Erythroblast (primary cell): ENCODE data around the gene SERPINH1.

Source experiments
- DNase-seq, 2 experiments: peaks; one replicate each; lab custom pipeline; 2025; lab: John Stamatoyannopoulos, UW
- GATA1 ChIP-seq: IDR thresholded peaks from 2 replicates; pipeline ENCODE4 v1.6.1; 2011; ENCODE audit warnings: low read depth, mild to moderate bottlenecking, control low read depth, low read length, moderate library complexity
- POLR2A ChIP-seq: IDR thresholded peaks from 2 replicates; pipeline ENCODE4 v1.6.1; 2011; ENCODE audit warnings: mild to moderate bottlenecking, low read length

The SERPINH1 gene

DNA sequence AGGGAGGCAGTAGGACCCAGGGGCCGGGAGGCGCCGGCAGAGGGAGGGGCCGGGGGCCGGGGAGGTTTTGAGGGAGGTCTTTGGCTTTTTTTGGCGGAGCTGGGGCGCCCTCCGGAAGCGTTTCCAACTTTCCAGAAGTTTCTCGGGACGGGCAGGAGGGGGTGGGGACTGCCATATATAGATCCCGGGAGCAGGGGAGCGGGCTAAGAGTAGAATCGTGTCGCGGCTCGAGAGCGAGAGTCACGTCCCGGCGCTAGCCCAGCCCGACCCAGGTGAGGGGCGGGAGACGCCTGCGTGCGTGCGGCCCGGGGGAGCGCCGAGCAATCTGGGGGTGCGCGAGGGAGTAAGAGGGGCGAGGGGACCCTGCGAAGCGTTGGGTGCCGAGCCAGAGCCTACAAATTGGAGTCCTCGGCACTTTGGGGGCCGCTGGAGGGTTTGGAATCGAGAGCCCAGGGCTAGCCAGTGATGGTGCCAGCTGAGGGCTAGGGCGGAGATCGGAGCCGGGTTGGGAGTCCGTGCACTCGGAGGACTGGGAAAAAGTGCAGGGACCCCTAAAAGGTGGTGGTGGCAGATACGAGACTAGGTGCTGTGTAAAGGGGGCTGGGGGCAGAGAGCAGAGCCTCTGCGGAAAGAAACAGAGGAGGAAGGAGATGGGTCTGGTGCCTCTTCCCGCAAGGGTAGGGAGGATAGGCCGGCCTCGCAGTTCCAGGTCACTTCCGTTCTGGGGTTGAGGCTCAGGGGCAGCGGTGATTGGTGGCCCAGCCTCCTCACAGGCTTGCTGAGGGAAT lies at the start of gene SERPINH1:
Gene SERPINH1 (plus strand): TSS at position 206 of the 788 bp plus-strand sequence. CDS start 4,097 bp downstream, outside the sequence.
- peak; percentile 90 to 92 for DNase-seq
- TF ChIP-seq GATA1 (no peak), POLR2A (peak; percentile 99)

DNA sequence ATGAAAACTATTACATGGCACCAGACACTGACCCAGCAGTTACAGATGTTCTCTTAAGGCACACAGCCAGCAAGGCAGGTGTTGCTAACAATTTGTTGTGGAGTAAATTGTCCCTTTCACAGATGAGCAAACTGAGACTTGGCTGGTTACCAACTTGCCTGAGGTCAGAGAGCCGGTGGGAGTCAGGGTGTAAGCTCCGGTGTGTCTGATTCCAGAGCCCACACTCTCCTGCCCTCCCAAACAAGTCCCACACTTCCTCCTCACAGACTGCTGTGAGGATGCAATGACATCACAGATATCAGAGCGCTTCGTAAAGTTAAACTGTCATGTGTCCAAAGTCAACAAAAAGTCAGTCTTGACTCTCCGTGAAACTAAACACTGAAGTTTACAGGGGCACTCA lies 48.8 kb upstream of the SERPINH1 start:
- TF ChIP-seq GATA1 (no peak), POLR2A (no peak)
- DNase-seq = no peak

DNA sequence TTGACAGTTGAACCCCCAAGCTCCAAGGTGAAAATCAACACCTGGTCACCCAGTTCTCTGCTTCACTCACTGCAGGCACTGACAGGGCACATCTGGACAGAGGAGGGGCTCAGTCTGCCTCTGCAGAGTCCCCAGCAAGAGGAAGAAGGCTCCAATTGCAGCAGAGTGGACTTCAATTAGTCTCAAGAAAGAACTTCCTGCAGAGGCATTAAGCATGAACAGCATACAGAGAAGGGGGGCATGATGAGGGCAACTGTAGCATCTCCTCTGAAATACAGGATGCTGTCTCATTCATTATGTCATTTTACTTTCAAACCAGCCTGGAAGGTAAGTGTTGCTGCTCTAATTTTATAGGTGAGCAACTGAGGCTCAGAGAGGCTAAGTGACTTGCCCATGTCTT lies 47.5 kb upstream of the SERPINH1 start:
- DNase-seq = no peak
- no peak for TF ChIP-seq POLR2A
- no peak for TF ChIP-seq GATA1

DNA sequence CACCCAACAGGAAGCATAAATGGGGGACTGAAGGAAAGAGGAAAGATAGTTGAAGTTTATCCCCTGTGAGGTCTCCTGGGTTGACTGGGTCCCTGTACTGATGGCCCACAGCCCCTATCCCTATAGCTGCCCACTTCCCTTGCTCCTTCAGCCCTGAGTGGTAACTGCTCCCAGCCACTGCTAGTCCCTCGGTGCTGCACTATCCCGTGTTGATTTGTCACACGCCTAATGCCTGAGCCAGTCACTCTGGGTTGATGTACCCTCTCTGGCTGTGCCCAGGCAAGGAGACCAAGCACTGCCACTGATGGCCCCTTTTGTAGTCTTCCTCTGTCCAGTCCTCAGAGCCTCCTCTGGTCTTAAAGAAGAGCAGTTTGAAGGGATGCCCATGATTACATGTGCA lies 45.9 kb upstream of the SERPINH1 start:
- DNase-seq = no peak
- TF ChIP-seq POLR2A (no peak), GATA1 (no peak)

DNA sequence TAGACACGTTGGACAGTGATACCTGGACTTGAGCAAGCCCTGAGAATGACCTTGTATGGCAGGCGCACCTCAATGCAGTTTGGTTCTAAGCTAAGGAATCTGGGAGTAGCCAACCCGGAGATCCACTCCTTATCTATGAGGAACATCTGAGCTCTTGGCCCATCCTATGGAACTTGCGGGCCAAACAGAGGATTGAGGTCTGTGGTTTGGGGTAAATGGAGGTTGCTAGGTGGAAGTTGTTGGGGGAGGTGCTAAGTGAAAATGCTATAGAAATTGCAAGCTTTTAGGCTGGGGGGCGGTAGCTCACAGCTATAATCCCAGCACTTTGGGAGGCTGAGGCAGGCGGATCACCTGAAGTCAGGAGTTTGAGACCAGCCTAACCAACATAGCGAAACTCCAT lies 45.2 kb upstream of the SERPINH1 start:
- no peak for DNase-seq
- no peak for TF ChIP-seq POLR2A
- no peak for TF ChIP-seq GATA1

DNA sequence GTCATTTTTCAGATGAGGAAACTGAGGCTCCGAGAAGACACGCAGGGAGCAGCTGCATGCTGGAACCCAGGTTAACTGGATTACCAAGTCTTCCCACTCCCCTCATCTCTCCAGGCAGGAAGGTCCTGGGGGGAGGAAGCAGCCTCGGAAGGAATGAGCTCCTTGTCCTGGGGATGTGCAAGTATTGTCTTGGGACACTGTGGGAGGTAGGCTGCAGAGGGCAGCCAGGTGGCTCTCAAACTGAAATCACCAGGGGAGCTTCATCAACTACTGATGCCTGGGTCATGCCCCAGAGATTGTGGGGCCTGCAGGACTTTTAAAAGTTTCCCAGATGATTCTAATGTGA lies 43.9 kb upstream of the SERPINH1 start:
- TF ChIP-seq GATA1 (no peak), POLR2A (no peak)
- DNase-seq = no peak

DNA sequence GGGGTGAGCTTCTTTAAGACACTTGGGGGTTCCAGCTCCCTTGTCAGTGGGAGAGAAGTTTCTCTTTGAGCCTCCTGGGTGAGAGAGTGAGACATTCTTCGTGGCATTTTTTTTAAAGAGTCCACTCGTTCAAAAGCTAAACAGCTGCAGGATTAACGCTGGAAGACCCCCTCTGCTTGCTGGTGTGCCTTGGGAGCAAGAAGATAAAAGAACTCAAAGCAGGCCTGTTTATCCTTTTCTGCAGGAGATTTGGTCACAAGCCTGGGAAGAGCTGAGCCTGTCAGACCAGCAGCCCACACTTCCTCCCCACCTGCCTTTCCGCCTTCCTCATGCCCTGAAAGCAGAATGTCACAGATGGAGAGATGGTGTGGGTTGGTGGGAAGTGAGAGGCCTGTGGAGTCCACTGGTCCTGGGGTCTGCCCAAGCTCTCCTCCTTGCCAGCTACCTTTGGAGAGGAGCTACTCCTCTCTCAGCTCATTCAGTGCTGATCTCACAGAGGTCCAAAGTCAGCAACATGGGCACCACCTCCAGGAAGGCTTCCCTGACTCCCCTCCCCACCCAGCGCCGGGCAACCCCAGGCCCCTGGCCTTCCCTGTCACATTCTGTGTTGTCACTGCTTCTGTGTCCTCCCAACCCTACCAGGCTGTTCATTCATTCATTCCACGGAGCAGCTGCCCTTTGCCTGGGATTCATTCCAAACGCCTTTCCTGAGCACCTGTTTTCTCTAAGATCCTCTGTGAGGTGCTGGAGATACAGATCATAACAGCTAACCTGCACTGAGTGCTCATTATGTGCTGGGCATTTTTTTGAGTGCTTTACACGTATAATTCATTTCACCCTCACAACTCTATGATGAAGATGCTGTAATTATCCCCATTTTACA lies 43.0 kb upstream of the SERPINH1 start:
- TF ChIP-seq GATA1 = no peak
- TF ChIP-seq POLR2A = no peak
- DNase-seq = no peak

DNA sequence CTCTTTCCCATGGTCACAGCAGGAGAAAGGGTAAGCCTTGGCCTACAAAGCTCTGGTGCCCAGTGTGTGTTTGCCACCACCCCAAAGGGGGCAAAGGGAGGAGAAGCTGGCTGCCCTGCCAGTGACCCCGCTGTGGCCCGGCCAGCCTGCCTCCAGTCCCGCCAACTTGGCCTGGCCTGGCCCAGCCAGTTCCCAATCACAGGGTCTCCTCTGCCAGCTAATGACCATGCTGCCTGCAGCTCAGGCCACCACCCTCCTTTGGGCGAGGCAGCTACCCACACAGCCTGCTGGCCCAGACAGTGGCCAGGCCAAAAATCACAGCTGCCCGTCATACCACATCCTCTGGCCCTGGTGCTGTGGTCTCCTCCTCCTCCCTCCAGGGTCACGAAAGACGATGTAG lies 41.4 kb upstream of the SERPINH1 start:
- no peak for DNase-seq
- no peak for TF ChIP-seq GATA1
- TF ChIP-seq POLR2A = no peak

DNA sequence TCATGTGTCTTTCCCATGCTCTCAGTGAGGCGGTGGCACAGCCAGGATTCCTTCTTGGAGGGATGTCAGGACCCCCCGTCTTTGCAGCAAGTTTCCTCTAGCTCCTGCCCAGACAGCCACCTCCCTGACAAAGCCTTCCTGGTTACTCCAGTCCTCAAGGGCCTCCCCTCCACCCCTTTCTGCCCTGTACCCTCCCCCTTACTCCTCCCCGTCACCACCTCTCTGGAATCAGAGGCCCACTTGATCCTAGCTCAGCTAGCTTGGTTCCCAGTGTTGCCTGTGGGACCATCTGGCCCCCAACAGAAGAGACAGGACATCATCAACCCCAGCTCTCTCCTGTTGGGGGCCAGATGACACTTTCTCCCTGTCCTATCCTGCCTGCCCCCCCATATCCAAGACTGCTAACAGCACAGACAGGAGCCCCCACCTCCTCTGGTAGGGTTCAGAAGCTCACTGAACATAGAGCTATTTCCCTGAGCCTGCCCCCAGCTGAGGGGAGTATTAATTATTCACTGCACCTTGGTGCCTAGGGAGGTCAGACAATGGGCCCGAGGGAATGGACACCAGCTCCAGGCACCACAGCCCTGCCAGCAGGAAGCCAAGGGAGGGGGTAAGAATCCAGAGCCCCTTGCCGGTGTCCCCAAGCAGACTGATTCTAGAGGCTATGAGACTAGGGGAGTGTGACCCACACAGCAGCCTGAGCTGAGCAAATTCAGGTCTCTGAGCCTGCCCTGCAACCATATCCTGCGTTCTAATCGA lies 39.6 kb upstream of the SERPINH1 start:
- TF ChIP-seq POLR2A (no peak), GATA1 (no peak)
- no peak for DNase-seq

DNA sequence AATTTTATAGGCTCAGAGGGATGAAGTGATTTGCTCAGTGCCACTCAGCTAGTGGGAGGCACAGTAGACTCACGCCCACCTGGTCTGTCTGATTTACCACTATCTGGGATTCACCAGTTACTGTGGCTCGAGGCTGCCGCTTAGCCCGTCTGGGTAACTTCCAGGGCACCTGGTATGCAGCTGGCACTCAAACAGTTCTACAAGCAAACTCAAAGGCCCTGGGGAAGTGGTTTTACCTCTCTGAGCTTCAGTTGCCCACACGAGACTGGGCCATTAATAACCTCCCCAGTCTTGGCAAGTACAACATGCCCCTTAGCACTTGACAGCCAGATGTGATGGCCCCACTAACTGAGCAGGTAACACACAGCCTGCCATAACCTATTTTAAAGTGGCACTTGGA lies 38.9 kb upstream of the SERPINH1 start:
- TF ChIP-seq POLR2A = no peak
- TF ChIP-seq GATA1 = no peak
- no peak for DNase-seq

DNA sequence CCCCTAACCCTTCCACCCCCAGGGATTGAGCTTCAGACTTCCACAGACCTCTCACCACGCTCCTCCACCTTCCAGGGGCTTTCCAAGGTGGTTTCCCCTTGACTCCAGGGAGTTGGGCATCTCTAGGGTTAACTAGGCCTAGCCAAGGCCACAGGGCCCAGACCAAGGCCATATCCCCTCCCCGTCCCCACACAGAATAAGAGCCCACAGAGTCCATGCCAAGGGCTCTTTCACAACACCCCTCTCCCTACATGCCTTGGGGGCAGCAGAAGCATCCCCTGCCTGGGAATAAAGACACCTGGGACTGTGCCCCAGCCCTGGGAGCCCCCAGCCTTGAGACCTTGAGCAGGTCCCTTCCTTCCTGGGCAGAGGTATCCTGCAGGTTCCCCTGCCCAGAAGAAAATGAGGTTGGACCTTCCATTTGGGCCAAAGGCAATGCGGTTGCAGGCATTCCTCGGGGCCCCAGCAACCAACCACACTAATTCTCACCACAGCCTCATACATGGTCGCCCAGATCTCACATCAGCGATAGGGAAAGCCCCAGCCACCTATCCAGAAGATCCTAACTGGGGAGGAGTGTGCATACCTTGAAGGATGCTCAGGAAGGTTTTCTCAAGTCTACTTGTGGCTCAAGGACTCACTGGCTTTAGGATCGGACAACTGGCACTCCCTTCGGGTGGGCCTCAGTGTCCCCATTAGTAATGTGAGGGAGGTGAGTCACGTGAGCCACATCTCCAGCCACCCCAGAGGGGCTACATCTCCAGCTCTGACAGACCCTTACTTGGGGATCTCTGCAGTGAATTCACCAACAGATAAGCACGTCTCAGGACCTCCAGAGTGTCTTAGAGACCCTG lies 38.0 kb upstream of the SERPINH1 start:
- TF ChIP-seq POLR2A (no peak), GATA1 (no peak)
- no peak for DNase-seq

DNA sequence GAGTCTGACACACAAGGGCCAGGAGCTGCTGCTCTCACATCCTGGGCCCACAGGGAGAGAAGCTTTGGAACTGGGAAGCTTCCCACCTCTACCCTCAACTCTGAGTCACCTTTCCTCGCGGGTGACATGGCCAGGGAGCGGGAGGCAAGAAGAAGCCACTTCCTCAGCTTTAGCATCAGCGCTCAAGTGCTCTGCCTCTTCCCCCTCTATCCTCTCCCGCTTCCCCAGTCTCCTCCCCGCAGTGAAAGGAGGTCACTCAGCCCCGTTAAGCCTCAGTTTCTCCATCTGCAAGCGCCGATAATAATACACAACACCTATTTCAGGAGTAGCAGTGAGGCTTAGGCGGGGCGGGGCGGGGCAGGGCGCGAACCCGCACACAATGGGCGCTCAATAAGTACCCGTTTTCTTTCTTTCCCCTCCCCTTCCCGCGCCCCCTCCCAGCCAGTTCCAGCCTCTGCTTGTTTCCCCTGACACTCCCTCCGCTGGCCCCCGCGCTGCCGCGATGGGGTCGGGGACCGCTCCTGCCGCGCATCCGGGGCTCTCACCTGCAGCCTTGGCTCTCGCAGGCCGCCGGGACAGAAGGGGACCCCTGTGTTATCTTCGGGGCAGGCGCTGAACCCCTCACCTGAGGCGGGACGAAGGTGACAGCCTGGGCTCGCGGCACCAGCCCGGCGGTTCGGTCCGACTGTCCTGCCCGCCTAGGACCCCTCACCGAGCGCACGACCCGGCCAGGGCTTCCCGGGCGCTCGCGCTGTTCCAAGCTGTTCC lies 37.2 kb upstream of the SERPINH1 start:
- TF ChIP-seq POLR2A = no peak
- TF ChIP-seq GATA1 = no peak
- peak; percentile 53 to 66 for DNase-seq
